Measurements from ENCODE around the gene SEMA3G.

Gene SEMA3G

GRCh38 chr3:52397676-52398399 is 47.1 kb downstream of the SEMA3G start:
- H3K36me3 ChIP-seq (ENCODE audit: control insufficient read depth, insufficient read depth, low read length) = peaks cover 13% of the 10 kb centered on the region
- no peak overlapping the region for H3K4me3 ChIP-seq (ENCODE audit: low read length)
- H3K27ac ChIP-seq (ENCODE audit: low read depth, low read length) = no peak overlapping the region
- H3K27me3 ChIP-seq (ENCODE audit: control insufficient read depth, insufficient read depth, low read length) = no peaks in the 10 kb centered on the region
- no peaks in the 10 kb centered on the region for H3K4me1 ChIP-seq (ENCODE audit: control insufficient read depth, insufficient read depth, low read length)
- H3K9ac ChIP-seq (ENCODE audit: low read length) = no peak overlapping the region

- H3K27ac ChIP-seq (ENCODE audit: low read depth, low read length) = no peak overlapping the region
- H3K27me3 ChIP-seq (ENCODE audit: control insufficient read depth, insufficient read depth, low read length) = no peaks in the 10 kb centered on the region
- no peak overlapping the region for H3K9ac ChIP-seq (ENCODE audit: low read length)
- no peaks in the 10 kb centered on the region for H3K4me1 ChIP-seq (ENCODE audit: control insufficient read depth, insufficient read depth, low read length)
- H3K36me3 ChIP-seq (ENCODE audit: control insufficient read depth, insufficient read depth, low read length) = peaks cover 5% of the 10 kb centered on the region
- no peak overlapping the region for H3K4me3 ChIP-seq (ENCODE audit: low read length)
These were observed 47.9 kb downstream of the SEMA3G start for GRCh38 chr3:52396907-52397591.

GRCh38 chr3:52396011-52396906 is 48.6 kb downstream of the SEMA3G start:
- no peak overlapping the region for H3K27ac ChIP-seq (ENCODE audit: low read depth, low read length)
- no peak overlapping the region for H3K4me3 ChIP-seq (ENCODE audit: low read length)
- no peaks in the 10 kb centered on the region for H3K27me3 ChIP-seq (ENCODE audit: control insufficient read depth, insufficient read depth, low read length)
- peaks cover 3% of the 10 kb centered on the region for H3K36me3 ChIP-seq (ENCODE audit: control insufficient read depth, insufficient read depth, low read length)
- no peak overlapping the region for H3K9ac ChIP-seq (ENCODE audit: low read length)
- H3K4me1 ChIP-seq (ENCODE audit: control insufficient read depth, insufficient read depth, low read length) = no peaks in the 10 kb centered on the region

GRCh38 chr3:52395503-52395865 is 49.4 kb downstream of the SEMA3G start:
- Histone ChIP-seq H3K36me3 (ENCODE audit: control insufficient read depth, insufficient read depth, low read length) (no peaks in the 10 kb centered on the region), H3K9ac (ENCODE audit: low read length) (no peak overlapping the region), H3K27me3 (ENCODE audit: control insufficient read depth, insufficient read depth, low read length) (no peaks in the 10 kb centered on the region), H3K27ac (ENCODE audit: low read depth, low read length) (no peak overlapping the region), H3K4me1 (ENCODE audit: control insufficient read depth, insufficient read depth, low read length) (no peaks in the 10 kb centered on the region), H3K4me3 (ENCODE audit: low read length) (no peak overlapping the region)

GRCh38 chr3:52394751-52395502 is 50.0 kb downstream of the SEMA3G start:
- H3K9ac ChIP-seq (ENCODE audit: low read length) = no peak overlapping the region
- no peaks in the 10 kb centered on the region for H3K36me3 ChIP-seq (ENCODE audit: control insufficient read depth, insufficient read depth, low read length)
- H3K27ac ChIP-seq (ENCODE audit: low read depth, low read length) = no peak overlapping the region
- H3K4me1 ChIP-seq (ENCODE audit: control insufficient read depth, insufficient read depth, low read length) = no peaks in the 10 kb centered on the region
- no peak overlapping the region for H3K4me3 ChIP-seq (ENCODE audit: low read length)
- H3K27me3 ChIP-seq (ENCODE audit: control insufficient read depth, insufficient read depth, low read length) = no peaks in the 10 kb centered on the region

- Histone ChIP-seq H3K4me1 (ENCODE audit: control insufficient read depth, insufficient read depth, low read length) (no peaks in the 10 kb centered on the region), H3K4me3 (ENCODE audit: low read length) (no peak overlapping the region), H3K27me3 (ENCODE audit: control insufficient read depth, insufficient read depth, low read length) (no peaks in the 10 kb centered on the region), H3K36me3 (ENCODE audit: control insufficient read depth, insufficient read depth, low read length) (no peaks in the 10 kb centered on the region), H3K27ac (ENCODE audit: low read depth, low read length) (no peak overlapping the region), H3K9ac (ENCODE audit: low read length) (no peak overlapping the region)
These were observed 50.8 kb downstream of the SEMA3G start for GRCh38 chr3:52393959-52394670.

GRCh38 chr3:52393131-52393807 is 51.6 kb downstream of the SEMA3G start:
- H3K4me3 ChIP-seq (ENCODE audit: low read length) = no peak overlapping the region
- H3K4me1 ChIP-seq (ENCODE audit: control insufficient read depth, insufficient read depth, low read length) = no peaks in the 10 kb centered on the region
- H3K36me3 ChIP-seq (ENCODE audit: control insufficient read depth, insufficient read depth, low read length) = peaks cover 2% of the 10 kb centered on the region
- H3K27ac ChIP-seq (ENCODE audit: low read depth, low read length) = no peak overlapping the region
- no peak overlapping the region for H3K9ac ChIP-seq (ENCODE audit: low read length)
- no peaks in the 10 kb centered on the region for H3K27me3 ChIP-seq (ENCODE audit: control insufficient read depth, insufficient read depth, low read length)

GRCh38 chr3:52392216-52392930 is 52.5 kb downstream of the SEMA3G start:
- peaks cover 2% of the 10 kb centered on the region for H3K36me3 ChIP-seq (ENCODE audit: control insufficient read depth, insufficient read depth, low read length)
- no peaks in the 10 kb centered on the region for H3K27me3 ChIP-seq (ENCODE audit: control insufficient read depth, insufficient read depth, low read length)
- H3K27ac ChIP-seq (ENCODE audit: low read depth, low read length) = no peak overlapping the region
- H3K4me1 ChIP-seq (ENCODE audit: control insufficient read depth, insufficient read depth, low read length) = no peaks in the 10 kb centered on the region
- no peak overlapping the region for H3K9ac ChIP-seq (ENCODE audit: low read length)
- no peak overlapping the region for H3K4me3 ChIP-seq (ENCODE audit: low read length)

- no peak overlapping the region for H3K4me3 ChIP-seq (ENCODE audit: low read length)
- no peak overlapping the region for H3K27ac ChIP-seq (ENCODE audit: low read depth, low read length)
- H3K9ac ChIP-seq (ENCODE audit: low read length) = no peak overlapping the region
- no peaks in the 10 kb centered on the region for H3K4me1 ChIP-seq (ENCODE audit: control insufficient read depth, insufficient read depth, low read length)
- peaks cover 2% of the 10 kb centered on the region for H3K36me3 ChIP-seq (ENCODE audit: control insufficient read depth, insufficient read depth, low read length)
- H3K27me3 ChIP-seq (ENCODE audit: control insufficient read depth, insufficient read depth, low read length) = no peaks in the 10 kb centered on the region
These were observed 53.8 kb downstream of the SEMA3G start for GRCh38 chr3:52391096-52391495.

GRCh38 chr3:52388933-52389332 is 56.0 kb downstream of the SEMA3G start:
- Histone ChIP-seq H3K4me1 (ENCODE audit: control insufficient read depth, insufficient read depth, low read length) (no peaks in the 10 kb centered on the region), H3K27me3 (ENCODE audit: control insufficient read depth, insufficient read depth, low read length) (no peaks in the 10 kb centered on the region), H3K27ac (ENCODE audit: low read depth, low read length) (no peak overlapping the region), H3K4me3 (ENCODE audit: low read length) (no peak overlapping the region), H3K36me3 (ENCODE audit: control insufficient read depth, insufficient read depth, low read length) (peaks cover 2% of the 10 kb centered on the region), H3K9ac (ENCODE audit: low read length) (no peak overlapping the region)

- Histone ChIP-seq H3K4me3 (ENCODE audit: low read length) (no peak overlapping the region), H3K27ac (ENCODE audit: low read depth, low read length) (no peak overlapping the region), H3K4me1 (ENCODE audit: control insufficient read depth, insufficient read depth, low read length) (no peaks in the 10 kb centered on the region), H3K36me3 (ENCODE audit: control insufficient read depth, insufficient read depth, low read length) (peaks cover 2% of the 10 kb centered on the region), H3K27me3 (ENCODE audit: control insufficient read depth, insufficient read depth, low read length) (no peaks in the 10 kb centered on the region), H3K9ac (ENCODE audit: low read length) (no peak overlapping the region)
These were observed 56.5 kb downstream of the SEMA3G start for GRCh38 chr3:52388348-52388821.

All from rectal smooth muscle tissue (tissue), 1 donor.